Left kidney (tissue), 8 donors: Measurements from ENCODE around the gene CLTB. TPM values are rescaled to one million over a fixed set of nuclear protein-coding genes. Genes with fewer than 3 reads are reported as not detected.
A peak's percentile ranks its signal among the peaks of the same experiment; 100 is the strongest.
"Not testable (repeated sequence)": the region's sequence is repeated elsewhere in the genome, so short reads cannot be mapped to it uniquely, and the experiment has no call there.

Source experiments
- DNase-seq: peaks from one replicate; pipeline ENCODE4 v3.0.0-alpha.2; 2013
- long read RNA-seq, 8 donors: transcript quantifications; one replicate each; lab custom pipeline, GENCODE V29; 2026
- polyA plus RNA-seq: library from polyadenylated mRNA; unstranded; fragments of 120-200 nt; gene quantifications from one replicate; pipeline ENCODE4 v1.2.1, GENCODE V29; 2013; ENCODE audit not compliant: insufficient read length

CLTB gene
- 45.0 TPM for polyA plus RNA-seq
- long read RNA-seq, donor 1, transcript CLTB-202 (5 exons, 1,161 nt), result major isoform, 33 of 67 reads
- long read RNA-seq, donor 1, partial matches to known transcripts, result 33 of 67 reads
- long read RNA-seq, donor 1, other reads (novel, unspliced or antisense), result 0 of 67 reads
- long read RNA-seq, donor 2, transcript CLTB-202 (5 exons, 1,161 nt), result major isoform, 26 of 35 reads
- long read RNA-seq, donor 2, partial matches to known transcripts, result 7 of 35 reads
- long read RNA-seq, donor 2, other reads (novel, unspliced or antisense), result 0 of 35 reads
- long read RNA-seq, donor 3, transcript CLTB-202 (5 exons, 1,161 nt), result major isoform, 18 of 18 reads
- long read RNA-seq, donor 3, partial matches to known transcripts, result 0 of 18 reads
- long read RNA-seq, donor 3, other reads (novel, unspliced or antisense), result 0 of 18 reads
- long read RNA-seq, donor 4, partial matches to known transcripts, result 0 of 2 reads
- long read RNA-seq, donor 4, other reads (novel, unspliced or antisense), result 0 of 2 reads
- long read RNA-seq, donor 5, transcript CLTB-202 (5 exons, 1,161 nt), result major isoform, 58 of 59 reads
- long read RNA-seq, donor 5, partial matches to known transcripts, result 0 of 59 reads
- long read RNA-seq, donor 5, other reads (novel, unspliced or antisense), result 0 of 59 reads
- long read RNA-seq, donor 6, transcript CLTB-202 (5 exons, 1,161 nt), result major isoform, 49 of 62 reads
- long read RNA-seq, donor 6, partial matches to known transcripts, result 12 of 62 reads
- long read RNA-seq, donor 6, other reads (novel, unspliced or antisense), result 0 of 62 reads
- long read RNA-seq, donor 7, transcript CLTB-202 (5 exons, 1,161 nt), result major isoform, 54 of 84 reads
- long read RNA-seq, donor 7, partial matches to known transcripts, result 28 of 84 reads
- long read RNA-seq, donor 7, other reads (novel, unspliced or antisense), result 0 of 84 reads
- long read RNA-seq, donor 8, transcript CLTB-202 (5 exons, 1,161 nt), result major isoform, 14 of 14 reads
- long read RNA-seq, donor 8, partial matches to known transcripts, result 0 of 14 reads
- long read RNA-seq, donor 8, other reads (novel, unspliced or antisense), result 0 of 14 reads

GRCh38 chr5:176415952-176416924 is at the start of gene CLTB:
TSS of gene CLTB (minus strand) at chr5:176416539. CDS start at chr5:176416363, 176 bp downstream.
- peak; percentile 83 for DNase-seq

DNA sequence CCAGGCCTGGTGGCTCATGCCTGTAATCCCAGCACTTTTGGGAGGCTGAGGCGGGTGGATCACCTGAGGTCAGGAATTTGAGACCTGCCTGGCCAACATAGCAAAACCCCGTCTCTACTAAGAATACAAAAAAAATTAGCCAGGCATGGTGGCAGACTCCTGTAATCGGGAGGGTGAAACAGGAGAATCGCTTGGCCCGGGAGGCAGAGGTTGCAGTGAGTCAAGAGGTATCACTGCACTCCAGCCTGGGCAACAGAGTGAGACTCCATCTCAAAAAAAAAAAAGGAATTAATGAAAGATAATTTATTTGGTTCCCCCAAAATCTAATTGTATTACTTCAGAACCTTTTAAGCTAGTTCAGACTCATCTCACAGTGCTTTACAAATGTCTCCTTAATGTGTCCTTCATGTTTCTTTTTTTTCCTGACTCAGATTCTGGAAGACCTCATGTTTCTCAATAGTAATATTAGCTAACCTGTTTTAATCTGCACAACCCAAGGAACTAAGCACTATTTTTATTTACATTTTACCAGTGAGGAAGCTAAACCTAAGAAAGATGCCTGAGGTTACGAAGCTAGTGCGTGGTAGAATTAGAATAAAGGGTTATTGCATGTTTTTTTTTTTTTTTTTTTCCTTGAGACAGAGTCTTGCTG is 46.9 kb upstream of the CLTB start:
- no peak for DNase-seq

DNA sequence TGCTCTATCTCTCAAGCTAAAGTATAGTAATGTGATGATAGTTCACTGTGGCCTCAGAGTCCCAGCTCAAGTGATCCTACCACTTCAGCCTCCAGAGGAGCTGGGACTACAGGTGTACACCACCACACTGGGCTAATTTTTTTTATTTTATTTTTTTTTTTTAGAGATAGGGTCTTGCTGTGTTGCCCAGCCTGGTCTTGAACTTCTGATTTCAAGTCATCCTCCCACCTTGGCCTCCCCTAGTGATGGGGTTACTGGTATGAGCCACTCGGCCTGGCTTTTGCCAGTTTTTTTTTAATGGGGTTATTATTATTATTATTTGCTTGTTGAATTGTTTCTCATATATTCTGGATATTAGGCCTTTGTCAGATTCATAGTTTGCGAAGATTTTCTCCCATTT is 45.0 kb upstream of the CLTB start:
- DNase-seq, result no peak

- no peak for DNase-seq
Observed at GRCh38 chr5:176458904-176459561, 42.7 kb upstream of the CLTB start.

- no peak for DNase-seq
Observed at GRCh38 chr5:176454724-176455394, 38.5 kb upstream of the CLTB start.

DNA sequence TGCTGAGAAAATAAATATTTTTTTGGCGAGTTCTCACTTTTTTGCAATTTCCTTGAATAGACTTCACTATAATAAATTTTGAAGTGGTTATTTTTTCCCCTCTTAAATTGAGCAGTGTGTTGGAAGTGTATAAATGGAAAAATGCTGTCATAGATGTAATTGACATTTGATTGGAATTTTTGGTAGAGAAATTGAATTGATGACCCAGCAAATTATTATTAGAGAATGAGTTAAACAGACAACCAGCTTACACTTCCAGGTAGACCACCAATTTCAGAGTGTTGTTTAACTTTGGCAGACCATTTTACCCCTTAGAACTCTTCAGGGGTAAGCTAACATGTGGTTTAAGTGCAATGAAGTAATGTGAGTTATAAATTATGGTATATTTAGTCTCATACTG is 33.7 kb upstream of the CLTB start:
- DNase-seq, result no peak

- peak; percentile 98 for DNase-seq
Observed at GRCh38 chr5:176447978-176448608, 31.8 kb upstream of the CLTB start, which contains the start of gene FAF2. TSS of gene FAF2 (plus strand) at chr5:176448385. CDS start at chr5:176448408, 23 bp downstream.

- no peak for DNase-seq
Observed at GRCh38 chr5:176447591-176447977, 31.2 kb upstream of the CLTB start.

- no peak for DNase-seq
Observed at GRCh38 chr5:176446884-176447590, 30.7 kb upstream of the CLTB start.

DNA sequence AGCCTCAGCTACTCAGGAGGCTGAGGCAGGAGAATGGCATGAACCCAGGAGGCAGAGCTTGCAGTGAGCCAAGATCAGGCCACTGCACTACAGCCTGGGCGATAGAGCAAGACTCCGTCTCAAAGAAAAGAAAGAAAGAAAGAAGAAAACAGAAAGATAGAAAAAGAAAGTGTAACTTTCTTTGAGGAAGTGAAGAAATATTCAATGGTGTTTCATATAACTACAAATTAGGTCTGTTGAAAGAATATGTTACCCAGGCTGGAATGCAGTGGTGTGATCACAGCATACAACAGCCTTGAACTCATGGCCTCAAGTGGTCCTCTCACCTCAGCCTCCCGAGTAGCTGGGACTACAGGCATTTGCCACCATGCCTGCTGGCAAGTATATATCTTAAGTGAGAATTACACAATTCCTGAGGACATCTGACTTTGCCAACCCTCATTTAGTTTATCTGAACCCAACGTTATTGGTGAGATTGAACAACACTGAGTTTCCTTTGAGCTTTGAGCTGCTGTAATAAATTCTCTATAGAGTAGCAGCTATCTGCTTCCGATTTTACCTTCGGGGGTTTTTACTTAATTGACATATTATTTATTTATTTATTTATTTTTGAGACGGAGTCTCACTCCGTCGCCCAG is 29.8 kb upstream of the CLTB start:
- no peak for DNase-seq

GRCh38 chr5:176444742-176445141 is 28.4 kb upstream of the CLTB start:
- no peak for DNase-seq

- not testable (repeated sequence) for DNase-seq
Observed at GRCh38 chr5:176442911-176443310, 26.6 kb upstream of the CLTB start.

DNA sequence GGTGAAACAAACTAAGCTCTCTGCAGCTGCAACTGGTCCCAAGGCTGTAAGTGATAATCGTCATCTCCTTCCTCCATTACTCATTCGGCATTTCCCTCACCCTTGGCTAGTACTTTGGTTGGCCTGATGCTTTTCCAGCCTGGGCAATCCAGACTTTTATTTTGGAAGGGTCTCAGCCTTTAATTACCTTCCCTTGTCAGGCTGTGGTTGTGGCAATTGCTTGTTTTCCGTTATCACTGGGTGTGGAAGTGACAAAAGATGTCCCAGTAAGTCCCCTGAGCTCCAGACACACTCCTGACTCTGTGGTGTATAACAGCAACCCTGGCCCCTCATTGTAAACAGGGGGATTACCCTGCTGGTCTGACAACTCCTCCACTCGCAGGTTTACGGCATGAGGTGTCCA is 25.6 kb upstream of the CLTB start:
- DNase-seq, result no peak

DNA sequence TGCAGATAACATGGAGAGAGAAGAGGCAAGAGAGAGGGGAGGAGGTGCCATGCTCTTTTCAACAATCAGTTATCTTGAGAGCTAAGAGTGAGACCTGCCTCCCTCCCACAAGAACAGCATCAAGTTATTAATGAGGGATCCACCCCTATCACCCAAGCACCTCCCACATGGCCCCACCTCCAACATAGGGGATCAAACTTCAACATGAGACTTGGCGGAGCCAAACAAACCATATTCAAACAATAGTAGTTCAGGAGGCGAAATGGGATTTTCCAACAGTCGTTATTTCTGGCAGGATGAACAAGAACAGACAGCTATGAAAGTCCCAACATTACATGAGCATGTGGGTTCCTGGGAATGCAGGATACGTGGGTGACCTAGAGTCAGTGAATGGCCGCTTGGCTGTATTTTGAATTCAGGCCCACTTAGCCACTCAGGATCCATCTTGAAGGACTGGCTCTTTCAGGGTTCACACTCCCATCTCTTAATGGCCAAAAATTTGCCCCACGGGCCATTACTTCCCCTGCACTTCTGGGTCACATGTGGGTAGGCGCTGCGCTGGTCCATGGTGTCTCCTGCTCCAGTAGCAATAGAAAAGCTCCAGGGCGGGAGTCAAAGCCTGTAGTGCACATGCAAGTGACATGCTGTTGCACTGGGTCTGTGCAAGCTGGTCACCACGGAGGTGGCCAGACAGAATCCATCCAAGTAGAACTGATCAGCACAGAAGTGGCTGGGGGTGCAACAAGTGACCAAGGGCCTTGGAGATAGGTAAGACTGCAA is 24.8 kb upstream of the CLTB start:
- DNase-seq, result no peak

- DNase-seq, result no peak
Observed at GRCh38 chr5:176438959-176439757, 22.8 kb upstream of the CLTB start.

DNA sequence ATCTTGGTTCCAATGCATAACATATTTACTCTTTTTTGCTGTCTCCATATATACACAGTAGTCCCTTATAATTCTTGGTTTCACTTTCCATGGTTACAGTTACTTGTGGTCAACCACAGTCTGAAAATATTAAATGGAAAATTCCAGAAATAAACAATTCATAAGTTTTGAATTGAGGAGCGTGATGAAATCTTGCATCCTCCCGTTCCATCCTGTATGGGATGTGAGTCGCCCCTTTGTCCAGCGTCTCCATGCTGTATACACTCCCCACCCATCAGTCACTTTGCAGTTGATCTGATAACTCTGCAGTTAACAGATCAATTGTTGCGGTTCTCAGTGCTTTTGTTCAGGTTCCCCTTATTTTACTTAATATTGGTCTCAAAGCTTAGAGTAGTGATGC is 20.3 kb upstream of the CLTB start:
- no peak for DNase-seq
